ENCODE results near the gene GNG12. TPM values are rescaled to one million over a fixed set of nuclear protein-coding genes. Genes with fewer than 3 reads are reported as not detected.

The GNG12 gene
- total and polyA plus RNA-seq, 12 donors = 15.3 to 121 (median 84.7) TPM

GRCh38 chr1:67766141-67766978 is 66.9 kb downstream of the GNG12 start:
- Histone ChIP-seq H3K36me3 (replicated peaks in 1 of 2) (no peaks in the 10 kb centered on the region), H3K4me1 (replicated peaks in 1 of 2) (peaks cover 9% of the 10 kb centered on the region in 2 donors), H3K27me3 (no peaks in the 10 kb centered on the region), H3K27ac (peak overlapping the region; percentile 28 to 78 (median 62)), H3K9me3 (replicated peaks in 1 of 3) (no peaks in the 10 kb centered on the region), H3K4me3 (peak overlapping the region in 2 of 4 donors; percentile 25 to 36)
- DNase-seq = peak; percentile 72 to 88 (median 85)
- intact Hi-C loops (cut with DNase I) = loop anchor here in 1 of 2 donors (5.0 kb wide), 1 partner anchor 81 kb away; no protein-coding TSS in a partner anchor
- TF ChIP-seq CTCF (IDR thresholded peaks at IDR 0.05) = peak; percentile 66 to 96 (median 82)
- peak in 1 of 2 donors; percentile 35 for TF ChIP-seq POLR2A (IDR thresholded peaks at IDR 0.05)
- WGBS, 4 donors = 13 to 17% (median 14%) methylated on average over 16 to 17 of the region's 17 CpGs

GRCh38 chr1:67764633-67765032 is 68.6 kb downstream of the GNG12 start:
- Histone ChIP-seq H3K36me3 (replicated peaks in 1 of 2) (no peaks in the 10 kb centered on the region), H3K4me3 (no peak overlapping the region), H3K27me3 (no peaks in the 10 kb centered on the region), H3K27ac (no peak overlapping the region), H3K9me3 (replicated peaks in 1 of 3) (no peaks in the 10 kb centered on the region), H3K4me1 (replicated peaks in 1 of 2) (peaks cover 9 to 18% of the 10 kb centered on the region in 2 donors)
- 74 to 82% (median 77%) methylated on average over 4 of the region's 4 CpGs for WGBS, 4 donors
- intact Hi-C loops (cut with DNase I) = loop anchor here (5.0 kb wide), 1 partner anchor 83 kb away; no protein-coding TSS in a partner anchor
- no peak for DNase-seq
- TF ChIP-seq CTCF (IDR thresholded peaks at IDR 0.05) (no peak), POLR2A (IDR thresholded peaks at IDR 0.05) (no peak)

DNA sequence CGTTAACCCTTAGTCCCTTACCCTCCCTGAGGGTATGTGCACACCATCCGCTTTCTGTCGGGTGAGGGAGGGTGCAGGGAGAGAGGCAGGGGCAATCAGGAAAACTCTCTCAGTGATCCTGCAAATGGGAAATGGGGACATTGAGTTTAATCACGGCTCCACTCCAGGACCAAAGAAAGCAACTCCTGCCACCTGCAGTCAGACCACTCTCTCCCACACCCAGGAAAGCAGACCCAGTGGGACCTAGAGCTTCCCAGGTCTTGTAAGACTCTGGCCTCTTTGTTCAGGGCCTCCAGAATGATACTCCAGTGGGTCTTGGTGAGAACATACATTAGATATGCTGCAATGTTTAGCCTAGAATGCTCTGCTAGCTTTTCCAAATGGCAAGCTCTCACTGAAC is 71.5 kb downstream of the GNG12 start:
- no peak for TF ChIP-seq CTCF (IDR thresholded peaks at IDR 0.05)
- Histone ChIP-seq H3K36me3 (replicated peaks in 1 of 2) (no peaks in the 10 kb centered on the region), H3K4me1 (replicated peaks in 1 of 2) (peaks cover 7 to 17% of the 10 kb centered on the region in 2 donors), H3K27ac (no peak overlapping the region), H3K4me3 (no peak overlapping the region), H3K27me3 (no peaks in the 10 kb centered on the region), H3K9me3 (replicated peaks in 1 of 3) (no peaks in the 10 kb centered on the region)
- WGBS, 4 donors = 83 to 88% (median 86%) methylated on average over 4 of the region's 4 CpGs
- DNase-seq = no peak
- intact Hi-C loops (cut with DNase I) = loop anchor here in 1 of 2 donors (5.0 kb wide), 1 partner anchor 86 kb away; no protein-coding TSS in a partner anchor

GRCh38 chr1:67761091-67761490 is 72.2 kb downstream of the GNG12 start:
- DNase-seq = no peak
- intact Hi-C loops (cut with DNase I) = loop anchor here in 1 of 2 donors (5.0 kb wide), 1 partner anchor 86 kb away; no protein-coding TSS in a partner anchor
- Histone ChIP-seq H3K4me1 (replicated peaks in 1 of 2) (peaks cover under 1 to 11% of the 10 kb centered on the region in 2 donors), H3K27ac (no peak overlapping the region), H3K27me3 (no peaks in the 10 kb centered on the region), H3K36me3 (replicated peaks in 1 of 2) (no peaks in the 10 kb centered on the region), H3K4me3 (no peak overlapping the region), H3K9me3 (replicated peaks in 1 of 3) (no peaks in the 10 kb centered on the region)
- 73 to 88% (median 76%) methylated on average over 2 of the region's 2 CpGs for WGBS, 4 donors
- TF ChIP-seq POLR2A (IDR thresholded peaks at IDR 0.05) (no peak), CTCF (IDR thresholded peaks at IDR 0.05) (no peak)

Measured in adrenal gland (tissue), 12 donors.